RKO (cell line): ENCODE measurements around the gene SYNPR.
A peak's percentile ranks its signal among the peaks of the same experiment; 100 is the strongest.

Experiments used
- DNase-seq: peaks from one replicate; pipeline ENCODE4 v3.0.0-alpha.2; 2016; ENCODE audit warnings: low spot score

The SYNPR gene

GRCh38 chr3:63385629-63386028 is 107.5 kb downstream of the SYNPR start:
- DNase-seq: no peak

- no peak for DNase-seq
These were observed 108.5 kb downstream of the SYNPR start for GRCh38 chr3:63386568-63386967.

- no peak for DNase-seq
These were observed 109.5 kb downstream of the SYNPR start for GRCh38 chr3:63387568-63387967.

- no peak for DNase-seq
These were observed 112.7 kb downstream of the SYNPR start for GRCh38 chr3:63390710-63391230.

GRCh38 chr3:63395960-63396359 is 117.9 kb downstream of the SYNPR start:
- no peak for DNase-seq

GRCh38 chr3:63400246-63400860 is 122.2 kb downstream of the SYNPR start:
- DNase-seq: no peak

GRCh38 chr3:63405882-63406281 is 127.8 kb downstream of the SYNPR start:
- no peak for DNase-seq

- no peak for DNase-seq
These were observed 135.4 kb downstream of the SYNPR start for GRCh38 chr3:63413523-63413922.

- DNase-seq: no peak
These were observed 136.5 kb downstream of the SYNPR start for GRCh38 chr3:63414607-63415006.

GRCh38 chr3:63429905-63430304 is 151.8 kb downstream of the SYNPR start:
- DNase-seq: no peak

- no peak for DNase-seq
These were observed 152.8 kb downstream of the SYNPR start for GRCh38 chr3:63430875-63431274.

- DNase-seq: no peak
These were observed 159.8 kb downstream of the SYNPR start for GRCh38 chr3:63437858-63438257.

GRCh38 chr3:63438826-63439371 is 160.8 kb downstream of the SYNPR start:
- DNase-seq: no peak

GRCh38 chr3:63441262-63441661 is 163.2 kb downstream of the SYNPR start:
- no peak for DNase-seq

GRCh38 chr3:63442918-63443317 is 164.8 kb downstream of the SYNPR start:
- no peak for DNase-seq

GRCh38 chr3:63450023-63450422 is 171.9 kb downstream of the SYNPR start:
- DNase-seq: no peak

GRCh38 chr3:63450634-63451363 is 172.7 kb downstream of the SYNPR start:
- DNase-seq: peak; percentile 46

GRCh38 chr3:63456901-63457300 is 178.8 kb downstream of the SYNPR start:
- no peak for DNase-seq

GRCh38 chr3:63458405-63458804 is 180.3 kb downstream of the SYNPR start:
- DNase-seq: no peak

- DNase-seq: no peak
These were observed 184.6 kb downstream of the SYNPR start for GRCh38 chr3:63462732-63463131.

- no peak for DNase-seq
These were observed 189.3 kb downstream of the SYNPR start for GRCh38 chr3:63467392-63467791.

GRCh38 chr3:63470745-63471144 is 192.6 kb downstream of the SYNPR start:
- no peak for DNase-seq

GRCh38 chr3:63471781-63472180 is 193.7 kb downstream of the SYNPR start:
- DNase-seq: no peak
